ENCODE data around the gene NBPF1.
A peak's percentile ranks its signal among the peaks of the same experiment; 100 is the strongest.
"Not testable (repeated sequence)": the region's sequence is repeated elsewhere in the genome, so short reads cannot be mapped to it uniquely, and the experiment has no call there.

The NBPF1 gene

DNA sequence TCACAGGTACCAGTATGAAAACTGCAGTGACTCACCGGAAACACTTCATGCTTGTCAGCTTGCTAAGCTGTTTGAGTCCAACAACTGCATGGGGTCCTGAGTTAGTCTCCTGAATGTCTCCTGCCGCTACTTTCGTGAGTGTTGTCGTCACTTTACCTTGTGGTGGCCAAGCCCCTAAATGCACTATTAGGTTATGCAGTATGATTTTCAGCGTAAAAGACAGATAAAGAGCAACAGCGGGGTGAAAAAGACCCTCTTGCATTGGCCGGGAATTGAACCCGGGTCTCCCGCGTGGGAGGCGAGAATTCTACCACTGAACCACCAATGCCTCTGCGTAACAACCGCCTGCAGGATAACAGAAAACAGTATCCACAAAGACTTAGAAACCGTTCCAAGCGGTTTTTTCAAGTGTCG lies 67.7 kb downstream of the NBPF1 start:
- not testable (repeated sequence) for DNase-seq (ENCODE audit: low read depth in 2 of 2)

GRCh38 chr1:16540421-16540893 lies 72.9 kb downstream of the NBPF1 start:
- not testable (repeated sequence) for DNase-seq (ENCODE audit: low read depth in 2 of 2)

- not testable (repeated sequence) for DNase-seq (ENCODE audit: low read depth in 2 of 2)
Measured at GRCh38 chr1:16537528-16537927, 75.8 kb downstream of the NBPF1 start.

DNA sequence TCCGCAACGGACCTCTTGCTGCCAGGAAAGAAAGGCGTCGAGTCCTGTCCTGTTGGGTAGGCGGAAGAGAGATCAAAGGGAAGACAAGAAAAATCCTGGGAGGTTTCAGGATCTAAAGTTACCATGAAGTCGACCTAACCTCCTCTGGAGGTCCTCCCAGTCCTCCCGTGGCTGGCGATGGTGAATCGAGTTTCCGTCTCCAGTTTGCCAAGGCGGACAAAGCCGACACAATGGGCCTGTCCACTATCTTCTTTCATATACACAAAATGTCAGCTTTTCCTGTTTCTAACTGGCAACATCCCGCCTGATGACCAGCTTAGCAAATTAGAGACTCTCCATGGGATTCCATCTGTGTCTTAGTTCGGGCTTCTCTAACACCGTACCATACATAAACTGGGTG lies 76.6 kb downstream of the NBPF1 start:
- not testable (repeated sequence) for DNase-seq (ENCODE audit: low read depth in 2 of 2)

- DNase-seq (ENCODE audit: low read depth in 2 of 2) = not testable (repeated sequence)
Measured at GRCh38 chr1:16535898-16536297, 77.5 kb downstream of the NBPF1 start.

- not testable (repeated sequence) for DNase-seq (ENCODE audit: low read depth in 2 of 2)
Measured at GRCh38 chr1:16535487-16535886, 77.9 kb downstream of the NBPF1 start.

- DNase-seq (ENCODE audit: low read depth in 2 of 2) = not testable (repeated sequence)
Measured at GRCh38 chr1:16534829-16535456, 78.4 kb downstream of the NBPF1 start.

DNA sequence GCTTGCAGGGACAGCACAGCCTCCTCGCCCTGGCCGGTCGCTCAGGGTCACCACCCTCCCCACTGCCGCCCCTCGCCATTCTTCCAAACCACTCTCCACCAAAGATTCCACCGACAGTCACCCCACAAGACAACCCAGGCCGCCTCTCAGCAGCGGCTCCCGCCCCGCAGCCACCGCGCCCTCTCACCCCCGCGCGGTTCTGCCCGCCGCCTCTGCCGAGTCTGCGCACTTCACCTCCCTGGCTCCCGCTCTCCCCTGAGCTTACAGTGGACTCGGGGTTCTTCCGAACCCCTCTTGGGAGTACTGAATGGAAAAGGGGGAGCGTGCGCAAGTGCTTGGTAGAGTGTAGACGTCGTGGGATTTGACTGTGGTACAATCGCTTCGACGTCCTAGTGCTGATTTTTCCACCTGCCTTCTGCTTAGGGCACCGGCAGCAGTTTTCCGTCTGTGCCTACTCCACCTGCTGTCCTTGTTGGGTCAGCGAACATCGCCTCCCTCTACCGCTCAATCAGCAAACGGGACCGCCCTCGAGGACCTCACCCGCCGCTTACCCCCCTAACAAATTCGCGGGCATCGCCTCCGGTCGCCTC lies 79.0 kb downstream of the NBPF1 start:
- DNase-seq (ENCODE audit: low read depth in 2 of 2) = not testable (repeated sequence)

- DNase-seq (ENCODE audit: low read depth in 2 of 2) = not testable (repeated sequence)
Measured at GRCh38 chr1:16532235-16532991, 81.0 kb downstream of the NBPF1 start.

- not testable (repeated sequence) for DNase-seq (ENCODE audit: low read depth in 2 of 2)
Measured at GRCh38 chr1:16528338-16528737, 85.0 kb downstream of the NBPF1 start.

DNA sequence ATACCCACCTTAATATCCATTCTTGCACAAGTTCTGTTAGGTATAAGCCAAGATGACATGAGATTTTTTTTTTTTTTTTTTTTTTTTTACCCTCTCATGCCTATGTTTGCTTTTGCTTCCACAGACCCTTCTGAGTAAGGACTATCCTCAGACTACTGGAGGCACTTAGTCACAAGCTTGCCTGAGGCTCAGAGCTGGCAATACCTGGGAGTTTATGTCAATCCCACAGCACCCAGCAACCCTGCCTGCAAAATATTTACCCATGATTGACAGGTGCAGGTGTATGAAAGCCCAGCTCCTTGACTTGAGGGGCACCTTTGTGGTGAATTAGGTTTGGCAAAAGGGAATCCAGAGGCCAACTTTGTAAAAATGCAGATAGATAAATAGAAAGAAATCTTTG lies 87.6 kb downstream of the NBPF1 start:
- not testable (repeated sequence) for DNase-seq (ENCODE audit: low read depth in 2 of 2)

- not testable (repeated sequence) for DNase-seq (ENCODE audit: low read depth in 2 of 2)
Measured at GRCh38 chr1:16521679-16522078, 91.7 kb downstream of the NBPF1 start.

- DNase-seq (ENCODE audit: low read depth in 2 of 2) = no peak
Measured at GRCh38 chr1:16521288-16521583, 92.1 kb downstream of the NBPF1 start.

DNA sequence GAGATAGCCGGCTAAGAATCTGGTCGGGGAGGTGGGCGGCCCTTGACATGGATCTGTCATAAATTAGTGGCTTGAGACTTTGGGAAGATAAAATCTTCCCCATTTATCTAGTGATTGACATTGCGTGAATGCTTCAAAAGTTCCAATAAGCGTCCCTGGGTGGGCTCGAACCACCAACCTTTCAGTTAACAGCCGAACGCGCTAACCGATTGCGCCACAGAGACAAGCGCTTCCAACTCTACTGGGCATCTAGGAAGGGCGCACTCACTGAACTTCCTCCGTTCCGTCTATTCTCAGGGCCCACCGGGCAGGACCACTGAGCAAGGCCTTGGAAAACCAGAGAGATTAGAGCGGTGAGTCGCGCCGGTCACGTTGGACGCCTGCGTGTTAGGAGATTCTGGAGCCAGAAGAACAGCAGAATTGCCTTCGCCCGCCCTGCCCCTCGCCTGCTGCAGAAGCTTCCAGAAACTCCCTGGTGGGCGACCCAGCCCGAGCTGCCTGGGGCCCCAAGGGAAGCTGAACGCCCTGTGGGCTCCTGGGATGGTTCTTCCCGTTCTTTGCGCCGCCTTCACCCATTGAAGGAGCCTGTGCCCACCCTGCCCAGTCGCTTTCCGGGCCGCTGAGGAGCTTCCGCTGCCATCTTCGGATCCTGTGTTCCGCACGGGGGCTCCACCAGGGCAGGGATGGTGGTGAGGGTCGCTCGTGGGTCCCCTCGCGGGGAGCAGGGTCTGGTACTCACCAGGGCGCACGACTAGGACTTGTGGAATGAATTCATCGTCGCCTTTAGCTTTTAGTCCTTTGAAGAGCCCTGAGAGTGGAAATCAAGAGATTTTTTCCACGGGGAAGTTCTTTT lies 92.7 kb downstream of the NBPF1 start:
- DNase-seq (ENCODE audit: low read depth in 2 of 2) = not testable (repeated sequence)

DNA sequence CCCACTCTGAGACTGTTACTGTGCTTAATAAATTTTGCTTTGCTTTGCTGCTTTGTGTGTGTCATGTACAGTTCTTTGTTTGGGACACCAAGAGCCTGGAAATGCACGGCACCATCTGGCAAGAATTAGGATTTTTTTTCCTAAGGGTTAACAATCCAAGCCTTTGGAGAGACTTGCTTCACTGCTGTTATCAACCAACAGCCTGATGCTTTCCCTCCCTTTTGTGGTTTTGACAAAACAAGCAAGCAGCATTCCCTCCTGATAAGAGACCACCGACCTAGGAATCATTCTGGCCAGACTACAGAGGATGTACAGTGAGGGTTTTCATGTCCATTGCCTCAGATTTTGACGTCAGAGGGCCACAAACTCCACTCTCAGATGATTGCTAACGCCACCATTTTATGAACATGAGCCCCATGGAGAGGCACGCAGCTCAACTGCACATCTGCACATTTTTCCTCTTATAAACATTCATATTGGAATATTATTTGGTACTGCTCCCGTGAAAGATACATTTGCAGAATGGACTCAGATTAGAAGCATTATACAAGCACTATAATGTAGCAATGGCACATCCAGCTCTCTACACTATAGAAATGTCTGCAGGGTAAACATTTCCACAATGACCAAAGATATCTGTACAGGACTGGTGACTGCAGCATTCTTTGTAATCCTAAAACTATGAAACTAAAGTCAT lies 94.0 kb downstream of the NBPF1 start:
- DNase-seq (ENCODE audit: low read depth in 2 of 2) = not testable (repeated sequence)

- DNase-seq (ENCODE audit: low read depth in 2 of 2) = not testable (repeated sequence)
Measured at GRCh38 chr1:16518913-16519254, 94.5 kb downstream of the NBPF1 start.

DNA sequence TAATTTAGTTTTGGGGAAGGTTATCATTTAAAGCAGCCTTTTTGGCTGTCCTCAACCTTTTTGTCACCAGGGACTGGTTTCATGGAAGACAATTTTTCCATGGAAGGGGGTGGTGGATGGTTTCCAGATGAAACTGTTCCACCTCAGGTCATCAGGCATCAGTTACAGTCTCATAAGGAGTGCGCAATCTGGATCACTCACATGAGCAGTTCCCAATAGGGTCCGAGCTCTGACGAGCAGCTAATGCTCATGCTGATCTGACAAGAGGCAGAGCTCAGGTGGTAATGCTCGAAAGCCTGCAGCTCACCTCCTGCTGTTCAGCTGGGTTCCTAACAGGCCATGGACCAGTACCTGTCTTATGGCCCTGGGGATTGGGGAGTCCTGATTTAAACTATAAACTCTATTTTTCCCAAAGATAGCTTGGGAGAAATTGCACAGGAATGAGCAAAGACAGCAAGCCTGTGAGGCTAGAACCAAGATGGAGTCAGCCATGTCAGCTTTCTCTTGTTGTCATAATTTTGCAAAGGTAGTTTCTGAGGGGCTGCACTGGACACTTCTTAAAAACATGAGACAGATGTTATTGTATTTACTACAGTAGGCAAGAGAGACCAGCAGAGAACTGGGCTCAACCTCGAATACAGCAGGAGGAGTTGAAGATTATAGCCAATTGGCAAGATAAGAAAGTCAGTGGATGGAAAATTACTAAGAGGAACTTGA lies 96.5 kb downstream of the NBPF1 start:
- DNase-seq (ENCODE audit: low read depth in 2 of 2) = not testable (repeated sequence)

GRCh38 chr1:16514107-16515055 lies 99.0 kb downstream of the NBPF1 start, which contains the start of gene RNU1-1:
Gene RNU1-1, minus strand, starts transcription at chr1:16514285.
- DNase-seq (ENCODE audit: low read depth in 2 of 2) = peak; percentile 39 to 61

DNA sequence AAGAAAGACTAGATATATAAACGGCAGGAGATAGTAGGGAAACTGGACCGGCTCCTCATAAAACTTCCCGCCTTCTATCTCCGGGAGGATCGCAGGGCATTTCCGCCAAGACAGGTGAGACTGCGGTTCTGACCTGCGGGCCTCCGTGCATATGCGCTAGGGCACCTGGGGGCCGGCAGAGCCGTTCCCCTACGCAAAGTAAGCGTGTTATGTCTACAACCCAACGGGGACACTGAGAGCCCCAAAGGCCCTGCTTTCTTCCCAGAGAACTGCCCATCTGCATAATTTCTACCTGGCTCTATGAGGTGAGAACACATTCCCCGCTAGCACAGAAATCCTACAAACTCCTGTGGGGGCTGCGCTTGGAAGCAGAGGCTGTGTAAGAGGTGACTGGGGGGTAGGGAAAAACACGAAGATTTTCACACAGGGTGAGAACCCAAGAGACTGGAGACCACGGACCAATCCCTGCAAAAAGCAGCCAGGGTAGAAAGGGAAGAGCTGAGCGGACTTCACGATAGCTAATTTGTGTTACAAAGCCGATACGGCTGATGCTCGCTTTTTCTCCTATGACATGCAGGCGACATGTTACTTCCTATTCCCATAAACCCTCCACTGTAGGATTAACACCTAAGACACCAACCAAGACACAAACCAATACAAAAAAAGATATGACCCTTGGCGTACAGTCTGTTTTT lies 99.8 kb downstream of the NBPF1 start:
- DNase-seq (ENCODE audit: low read depth in 2 of 2) = peak in 1 of 2 donors; percentile 42
